Measurements from ENCODE around the gene IL12RB1.

DNA sequence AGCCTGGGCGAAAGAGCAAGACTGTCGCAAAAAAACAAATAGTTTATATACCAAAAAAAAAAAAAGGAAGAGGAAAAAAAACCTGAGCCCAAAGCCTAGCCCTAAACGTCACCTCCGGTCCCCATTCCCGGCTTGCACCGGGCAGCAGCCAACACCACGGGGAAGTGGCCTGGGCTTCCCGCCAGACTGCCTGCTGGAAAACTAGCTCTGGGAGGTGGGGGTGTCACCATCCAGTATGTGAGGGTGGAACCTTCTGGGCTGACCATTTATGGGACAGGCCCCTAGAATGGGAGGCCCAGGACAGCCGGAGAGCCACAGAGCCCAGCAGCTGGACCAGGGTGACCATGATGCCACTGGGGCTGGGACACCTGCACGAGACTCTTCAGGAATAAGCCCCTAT is 37.3 kb downstream of the IL12RB1 start:
- TF ChIP-seq, protein P1, sequence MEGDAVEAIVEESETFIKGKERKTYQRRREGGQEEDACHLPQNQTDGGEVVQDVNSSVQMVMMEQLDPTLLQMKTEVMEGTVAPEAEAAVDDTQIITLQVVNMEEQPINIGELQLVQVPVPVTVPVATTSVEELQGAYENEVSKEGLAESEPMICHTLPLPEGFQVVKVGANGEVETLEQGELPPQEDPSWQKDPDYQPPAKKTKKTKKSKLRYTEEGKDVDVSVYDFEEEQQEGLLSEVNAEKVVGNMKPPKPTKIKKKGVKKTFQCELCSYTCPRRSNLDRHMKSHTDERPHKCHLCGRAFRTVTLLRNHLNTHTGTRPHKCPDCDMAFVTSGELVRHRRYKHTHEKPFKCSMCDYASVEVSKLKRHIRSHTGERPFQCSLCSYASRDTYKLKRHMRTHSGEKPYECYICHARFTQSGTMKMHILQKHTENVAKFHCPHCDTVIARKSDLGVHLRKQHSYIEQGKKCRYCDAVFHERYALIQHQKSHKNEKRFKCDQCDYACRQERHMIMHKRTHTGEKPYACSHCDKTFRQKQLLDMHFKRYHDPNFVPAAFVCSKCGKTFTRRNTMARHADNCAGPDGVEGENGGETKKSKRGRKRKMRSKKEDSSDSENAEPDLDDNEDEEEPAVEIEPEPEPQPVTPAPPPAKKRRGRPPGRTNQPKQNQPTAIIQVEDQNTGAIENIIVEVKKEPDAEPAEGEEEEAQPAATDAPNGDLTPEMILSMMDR (IDR thresholded peaks at IDR 0.05) = no peak
- no peak for TF ChIP-seq ZFX (IDR thresholded peaks at IDR 0.05; ENCODE audit: borderline replicate concordance)

All from 22Rv1 (cell line).